GM21528 (cell line): ENCODE measurements around the gene FERMT1.
"Not testable (repeated sequence)": the region's sequence is repeated elsewhere in the genome, so short reads cannot be mapped to it uniquely, and the experiment has no call there.

Source experiments
- ATAC-seq: cut with Tn5 transposase; IDR thresholded peaks from one replicate; pipeline ENCODE4 v1.9.1; 2021; ENCODE audit warnings: mild to moderate bottlenecking, moderate library complexity; ENCODE audit not compliant: unreplicated experiment, low FRiP score

The FERMT1 gene

GRCh38 chr20:6044115-6044514, 78.7 kb downstream of the FERMT1 start:
- ATAC-seq = no peak

GRCh38 chr20:6041808-6042265, 81.0 kb downstream of the FERMT1 start:
- no peak for ATAC-seq

GRCh38 chr20:6040958-6041807, 81.6 kb downstream of the FERMT1 start:
- ATAC-seq = no peak

- ATAC-seq = no peak
These were observed 82.3 kb downstream of the FERMT1 start for GRCh38 chr20:6040540-6040939.

GRCh38 chr20:6039766-6040165, 83.1 kb downstream of the FERMT1 start:
- ATAC-seq = no peak

GRCh38 chr20:6038256-6038655, 84.6 kb downstream of the FERMT1 start:
- ATAC-seq = no peak

- ATAC-seq = no peak
These were observed 85.7 kb downstream of the FERMT1 start for GRCh38 chr20:6037082-6037481.

GRCh38 chr20:6036213-6036612, 86.6 kb downstream of the FERMT1 start:
- ATAC-seq = no peak

GRCh38 chr20:6034134-6034969, 88.5 kb downstream of the FERMT1 start:
- ATAC-seq = no peak

- not testable (repeated sequence) for ATAC-seq
These were observed 89.9 kb downstream of the FERMT1 start for GRCh38 chr20:6032907-6033306.

- no peak for ATAC-seq
These were observed 92.3 kb downstream of the FERMT1 start for GRCh38 chr20:6030453-6031080.

- ATAC-seq = no peak
These were observed 93.3 kb downstream of the FERMT1 start for GRCh38 chr20:6029538-6029937.

- no peak for ATAC-seq
These were observed 94.0 kb downstream of the FERMT1 start for GRCh38 chr20:6028818-6029217.

- ATAC-seq = no peak
These were observed 96.8 kb downstream of the FERMT1 start for GRCh38 chr20:6026051-6026450.
